Epidermal melanocyte (primary cell): ENCODE data around the gene CASTOR1.
A peak's percentile ranks its signal among the peaks of the same experiment; 100 is the strongest.

ENCODE experiments used
- DNase-seq: peaks from one replicate; pipeline ENCODE4 v3.0.0; 2011; ENCODE audit warnings: low spot score; ENCODE audit not compliant: insufficient read length

The CASTOR1 gene

GRCh38 chr22:30265823-30266444 is 23.4 kb downstream of the CASTOR1 start:
- DNase-seq, result no peak

DNA sequence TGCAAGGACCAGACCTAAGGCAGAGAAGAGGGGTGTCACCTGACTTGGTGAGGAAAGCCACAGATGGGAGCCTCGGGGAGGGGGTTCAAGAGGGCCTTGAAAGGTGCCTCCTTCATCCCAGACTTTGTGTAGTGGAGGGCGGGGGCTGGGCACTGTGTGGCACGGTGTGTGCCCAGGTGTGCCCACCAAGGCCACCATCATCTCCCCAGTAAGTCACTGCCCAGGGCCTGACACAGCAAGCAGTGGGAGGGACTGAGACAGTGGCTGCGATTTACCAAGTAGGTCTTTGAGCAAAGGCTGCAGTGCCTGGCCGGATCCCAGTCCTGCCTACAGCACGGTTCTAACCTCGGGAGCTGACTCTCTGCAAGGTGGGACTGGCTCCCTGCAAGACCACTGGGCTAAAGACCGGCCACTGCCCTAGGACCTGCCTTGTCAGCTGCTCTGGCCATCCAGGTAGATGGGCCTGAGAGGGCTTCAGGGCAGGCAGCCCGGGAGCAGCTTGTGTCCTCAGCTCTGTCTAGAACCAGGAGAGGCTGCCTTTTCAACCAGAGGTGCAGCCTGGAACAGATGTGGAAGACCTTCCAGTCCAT is 24.1 kb downstream of the CASTOR1 start:
- no peak for DNase-seq

DNA sequence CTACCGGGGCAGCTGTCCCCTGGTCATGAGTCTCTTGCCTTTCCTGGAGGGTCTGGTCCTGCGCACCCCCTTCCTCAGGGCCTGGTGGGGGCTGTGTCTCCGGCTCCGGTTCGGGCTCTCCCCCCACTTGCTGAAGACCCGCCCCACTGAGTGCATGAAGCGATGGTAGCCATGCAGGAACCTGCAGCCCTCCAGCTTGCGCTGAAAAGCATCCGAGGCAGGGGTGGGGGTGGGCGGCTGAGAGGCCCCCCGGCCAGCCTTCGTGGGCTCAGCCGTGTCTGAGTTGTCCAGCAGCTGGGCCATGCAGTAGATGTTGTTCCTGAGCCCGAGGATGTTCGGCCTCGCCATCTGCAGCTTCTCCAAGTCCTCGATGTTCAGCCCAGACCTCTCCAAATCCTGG is 25.4 kb downstream of the CASTOR1 start:
- DNase-seq, result no peak

DNA sequence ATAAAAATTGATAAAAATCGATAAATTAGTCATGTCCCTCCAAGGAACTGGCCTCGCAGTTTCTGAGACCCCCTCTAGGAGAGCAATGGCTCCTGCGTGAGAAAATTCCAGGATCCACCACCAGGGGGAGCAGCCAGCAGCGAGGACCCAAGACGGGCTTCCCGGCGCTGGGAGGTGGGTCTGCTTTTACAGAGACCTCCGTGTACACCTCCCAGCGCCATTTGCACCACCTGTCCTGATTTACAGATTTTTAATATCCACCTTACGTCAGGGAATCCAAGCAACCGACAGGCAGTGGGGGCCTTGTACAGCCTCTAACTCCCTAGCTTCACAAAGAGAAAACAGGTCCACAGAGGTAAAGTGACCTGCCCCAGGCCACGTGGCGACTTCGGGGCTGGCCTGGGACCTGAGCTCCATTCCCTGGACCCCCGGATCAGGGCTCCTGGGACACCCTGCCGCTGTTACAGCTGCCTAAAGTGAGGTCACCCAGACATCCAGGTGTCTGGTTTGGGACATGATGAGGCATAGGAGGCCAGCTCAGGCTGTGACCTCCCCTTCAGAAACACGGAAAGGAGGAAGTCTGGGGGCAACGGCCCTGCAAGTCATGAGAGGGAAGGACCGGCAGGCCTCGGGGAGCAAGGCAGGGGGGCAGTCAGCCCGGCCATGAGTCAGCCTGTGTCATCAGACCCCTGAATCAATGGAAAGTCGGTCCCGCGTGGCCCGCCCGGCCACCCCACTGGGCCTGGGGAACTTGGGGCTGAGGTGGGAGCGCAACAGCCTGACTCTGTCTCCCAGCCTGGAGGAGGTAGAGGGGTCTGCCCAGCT is 26.2 kb downstream of the CASTOR1 start:
- peak; percentile 77 for DNase-seq

- DNase-seq, result no peak
Measured at GRCh38 chr22:30262112-30262511, 27.2 kb downstream of the CASTOR1 start.

DNA sequence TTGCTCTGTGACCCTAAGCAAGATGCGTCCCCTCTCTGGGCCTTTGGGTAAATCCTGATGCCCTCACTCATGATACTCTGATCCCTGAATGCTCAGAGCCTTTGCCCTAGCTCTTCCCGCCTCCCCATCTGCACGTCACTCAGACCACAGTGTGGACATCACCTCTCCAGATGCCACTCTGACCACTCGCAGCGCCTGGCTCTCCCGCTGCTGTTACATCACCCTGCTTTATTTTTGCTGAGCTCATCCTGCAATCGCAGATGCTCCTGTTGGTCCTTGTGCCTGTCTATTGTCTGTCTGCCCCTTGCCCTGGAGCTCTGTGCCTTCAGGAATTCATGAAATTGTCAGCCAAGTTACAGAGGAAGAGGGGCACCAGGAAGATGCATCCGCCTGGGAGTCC is 28.2 kb downstream of the CASTOR1 start:
- DNase-seq, result no peak

DNA sequence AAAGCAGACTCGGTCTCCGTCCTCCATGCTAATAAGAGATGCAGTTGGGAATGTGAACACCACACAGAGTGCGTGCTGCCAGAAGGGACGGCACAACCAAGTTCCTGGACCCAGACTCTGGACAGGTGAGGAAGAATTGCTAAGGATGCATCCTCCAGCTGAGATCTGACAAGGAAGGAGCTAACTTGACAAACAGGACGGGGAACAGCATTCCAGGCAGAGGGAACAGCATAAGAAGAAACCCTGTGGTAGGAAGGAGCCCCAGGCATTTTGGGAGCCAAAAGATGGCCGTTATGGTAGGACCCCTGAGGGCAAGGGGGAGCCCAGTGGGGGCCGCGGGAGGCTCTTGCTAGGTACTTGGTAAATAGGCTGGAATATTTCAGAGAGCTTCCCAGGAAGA is 28.6 kb downstream of the CASTOR1 start:
- no peak for DNase-seq

GRCh38 chr22:30260276-30260675 is 29.0 kb downstream of the CASTOR1 start:
- no peak for DNase-seq

- DNase-seq, result no peak
Measured at GRCh38 chr22:30254314-30254713, 35.0 kb downstream of the CASTOR1 start.

DNA sequence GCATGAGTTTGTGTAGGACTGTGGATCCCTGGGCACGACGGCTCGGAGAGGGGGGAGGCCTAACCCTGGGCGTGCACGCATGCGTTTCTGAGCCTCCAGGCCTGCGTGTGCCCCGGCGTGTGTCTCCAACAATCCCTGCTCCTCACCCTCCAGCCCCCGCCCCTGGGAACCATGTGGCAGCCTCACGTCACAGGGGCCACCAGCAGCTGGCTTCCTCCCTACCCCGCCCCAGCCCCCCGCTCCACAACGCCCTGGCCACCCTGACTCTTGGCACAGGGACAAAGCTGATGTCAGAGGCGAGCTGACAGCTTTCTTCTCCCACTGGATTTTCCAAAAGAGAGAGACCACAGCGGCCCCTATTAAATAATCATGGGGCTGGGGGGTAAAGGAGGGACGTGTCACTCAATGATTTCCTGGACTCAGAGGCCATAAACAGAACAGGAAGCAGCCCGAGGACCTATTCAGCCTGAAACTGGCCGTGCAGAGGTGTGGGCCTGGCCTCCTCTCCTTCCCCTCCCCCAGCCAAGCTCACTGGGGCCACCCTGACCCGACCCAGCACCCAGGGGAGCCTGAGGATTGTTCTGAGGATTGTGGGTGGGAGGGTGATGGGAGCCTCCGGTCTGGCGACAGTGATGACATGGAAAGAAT is 36.0 kb downstream of the CASTOR1 start:
- no peak for DNase-seq

GRCh38 chr22:30252411-30253204 is 36.7 kb downstream of the CASTOR1 start:
- DNase-seq, result no peak

- no peak for DNase-seq
Measured at GRCh38 chr22:30251711-30252110, 37.6 kb downstream of the CASTOR1 start.

DNA sequence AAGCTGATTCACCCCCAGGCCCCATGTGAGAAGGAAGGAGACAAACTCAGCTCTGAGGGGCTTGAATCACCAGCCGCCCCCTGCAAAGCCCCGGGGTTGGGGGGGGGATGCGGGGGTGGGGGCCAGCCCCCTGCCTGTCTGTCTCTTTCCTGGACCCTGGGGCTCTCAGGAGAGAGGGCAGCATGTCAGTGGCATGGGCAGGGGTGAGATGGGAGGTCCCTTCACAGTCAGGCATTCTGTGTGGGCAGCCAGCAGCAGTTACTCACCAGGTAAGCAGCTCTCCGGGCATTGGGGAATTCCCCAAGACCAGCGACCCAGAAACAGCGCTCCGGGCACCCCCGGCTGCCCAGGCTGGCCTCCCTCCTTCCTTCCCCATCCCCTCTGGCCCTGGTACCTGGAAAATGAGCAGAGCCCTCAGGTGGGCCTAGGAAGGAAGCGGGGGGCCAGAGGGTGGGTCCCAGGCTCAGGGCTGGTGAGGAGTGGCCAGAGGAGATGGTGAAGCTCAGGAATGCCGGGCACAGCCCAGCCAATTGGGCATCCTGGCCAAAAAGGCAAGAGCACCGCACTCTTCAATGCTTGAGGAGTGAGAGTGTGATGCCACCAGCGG is 38.5 kb downstream of the CASTOR1 start:
- DNase-seq, result no peak

- no peak for DNase-seq
Measured at GRCh38 chr22:30250039-30250565, 39.2 kb downstream of the CASTOR1 start.

GRCh38 chr22:30249049-30250038 is 40.0 kb downstream of the CASTOR1 start:
- DNase-seq, result no peak

DNA sequence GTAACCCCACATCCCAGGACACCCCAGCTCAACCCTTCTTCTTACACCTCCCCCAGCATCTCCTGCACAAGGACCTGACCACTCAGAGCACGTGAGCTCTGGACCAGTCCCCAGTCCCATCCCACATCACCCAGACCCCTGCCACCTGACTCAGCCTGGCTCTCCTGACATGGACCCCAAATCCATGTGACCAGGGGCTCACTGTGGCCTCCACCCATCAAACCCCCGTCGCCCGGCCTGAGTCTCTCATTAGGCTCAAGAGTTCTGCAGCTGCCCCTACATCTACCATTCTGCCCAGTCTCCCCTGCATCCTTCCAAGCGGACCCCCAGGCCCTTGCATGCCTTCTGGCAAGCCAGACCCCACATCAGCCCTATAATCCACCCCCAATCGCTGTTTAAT is 40.8 kb downstream of the CASTOR1 start:
- DNase-seq, result no peak

DNA sequence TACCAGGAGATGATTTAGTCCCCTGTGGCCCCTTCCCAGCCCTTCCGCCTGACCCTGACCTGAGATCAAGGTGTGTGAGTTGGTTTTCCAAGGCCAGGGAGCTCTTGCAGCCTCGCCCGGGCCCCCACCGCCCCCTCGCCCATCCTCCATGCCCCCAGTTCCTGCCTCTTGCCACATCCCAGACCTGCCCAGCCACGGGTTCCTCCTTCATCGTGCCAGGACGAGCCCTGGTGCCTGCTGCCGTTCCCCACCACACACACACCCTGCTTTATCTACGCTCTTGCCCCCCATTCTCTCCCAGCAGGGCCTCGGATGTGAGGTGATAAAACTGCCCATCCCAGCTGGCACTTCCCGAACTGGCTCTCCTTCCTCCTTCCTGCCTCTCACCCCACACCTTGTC is 41.3 kb downstream of the CASTOR1 start:
- DNase-seq, result no peak

DNA sequence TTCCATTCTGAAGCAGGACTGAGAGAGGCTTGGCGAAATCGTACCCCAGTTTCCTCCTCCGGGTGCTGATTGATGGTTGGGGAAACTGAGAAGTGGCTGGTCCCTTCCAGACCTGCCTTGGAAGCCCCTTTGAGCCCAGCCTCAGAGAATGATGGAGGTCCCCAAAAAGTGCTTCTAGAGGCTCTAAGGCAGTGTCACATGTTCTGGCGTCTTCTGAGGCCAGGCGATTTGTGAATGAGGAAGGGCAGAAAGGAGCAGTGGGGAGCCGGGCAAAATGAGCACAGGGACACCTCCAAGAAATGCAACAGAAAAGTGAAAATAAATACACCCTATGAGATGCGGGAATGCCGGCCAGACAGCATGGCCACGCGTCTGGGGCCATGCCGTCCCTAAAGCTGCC is 41.7 kb downstream of the CASTOR1 start:
- no peak for DNase-seq

DNA sequence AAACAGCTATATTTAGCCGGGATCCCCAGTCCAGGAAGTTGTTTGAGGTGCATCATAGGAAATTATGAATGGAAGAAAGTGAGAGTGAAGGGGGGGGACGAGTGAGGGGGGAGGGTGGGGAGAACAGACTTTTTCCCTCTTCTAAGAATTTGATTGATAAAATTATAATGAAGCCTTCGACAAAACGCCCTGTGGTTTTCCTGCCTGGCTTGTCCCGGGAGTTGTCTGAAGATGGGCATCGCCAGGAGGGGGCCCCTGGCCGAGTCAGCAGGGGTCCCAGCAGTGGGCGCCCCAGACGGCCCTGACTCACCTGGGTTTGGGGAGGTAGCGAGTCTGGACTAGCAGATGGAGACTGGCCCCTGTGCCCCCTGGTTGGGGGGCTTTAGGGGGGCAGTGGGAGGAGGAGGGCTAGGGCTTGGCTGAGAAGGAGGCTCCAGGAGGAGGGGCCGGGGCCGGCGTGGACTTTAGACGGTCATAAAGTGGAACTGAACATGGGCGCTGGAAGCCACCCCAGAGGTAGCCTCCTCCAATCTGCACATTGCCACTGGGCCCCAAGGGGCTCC is 42.4 kb downstream of the CASTOR1 start:
- no peak for DNase-seq
